ENCODE results near the gene BIRC7.
"Not testable (repeated sequence)": the region's sequence is repeated elsewhere in the genome, so short reads cannot be mapped to it uniquely, and the experiment has no call there.

Gene BIRC7

DNA sequence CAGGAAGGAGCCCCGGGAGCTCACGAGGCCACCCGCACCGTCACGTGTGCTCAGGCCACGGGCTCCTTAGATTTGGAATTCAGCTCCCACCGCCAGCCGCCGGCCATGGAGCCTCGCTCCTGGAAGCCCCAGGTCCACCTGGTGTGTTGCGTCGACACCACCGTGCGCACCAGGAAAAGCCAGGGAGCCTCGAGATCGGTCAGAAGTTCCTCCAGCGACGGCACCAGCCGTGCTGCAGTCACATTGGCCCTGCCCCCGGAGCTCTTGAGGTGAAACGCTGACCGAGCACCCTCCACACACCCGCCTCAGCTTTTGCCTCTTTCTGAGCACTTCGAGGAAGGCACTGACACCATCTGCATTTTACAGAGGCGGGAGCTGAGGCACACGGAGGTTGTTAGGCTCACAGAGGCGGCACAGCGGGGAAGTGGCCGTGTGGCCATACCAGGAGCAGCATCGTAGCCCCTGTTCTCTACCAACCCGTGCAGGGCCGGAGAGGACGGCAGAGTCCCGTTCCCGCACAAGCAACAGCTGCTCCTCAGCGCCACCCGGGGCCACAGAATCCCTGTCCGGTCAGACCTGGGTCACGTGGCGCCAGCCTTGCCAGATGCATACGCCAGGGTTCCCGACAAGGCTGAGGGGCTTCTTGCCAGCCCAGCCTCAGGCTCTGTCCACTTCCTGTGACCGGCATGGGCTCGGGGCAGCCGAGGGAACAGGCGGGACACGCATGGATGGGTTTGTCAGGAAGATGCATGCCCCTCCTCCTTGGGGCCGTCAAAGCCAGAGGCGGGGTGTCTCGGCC is 11.0 kb downstream of the BIRC7 start:
- TF ChIP-seq, protein P1, sequence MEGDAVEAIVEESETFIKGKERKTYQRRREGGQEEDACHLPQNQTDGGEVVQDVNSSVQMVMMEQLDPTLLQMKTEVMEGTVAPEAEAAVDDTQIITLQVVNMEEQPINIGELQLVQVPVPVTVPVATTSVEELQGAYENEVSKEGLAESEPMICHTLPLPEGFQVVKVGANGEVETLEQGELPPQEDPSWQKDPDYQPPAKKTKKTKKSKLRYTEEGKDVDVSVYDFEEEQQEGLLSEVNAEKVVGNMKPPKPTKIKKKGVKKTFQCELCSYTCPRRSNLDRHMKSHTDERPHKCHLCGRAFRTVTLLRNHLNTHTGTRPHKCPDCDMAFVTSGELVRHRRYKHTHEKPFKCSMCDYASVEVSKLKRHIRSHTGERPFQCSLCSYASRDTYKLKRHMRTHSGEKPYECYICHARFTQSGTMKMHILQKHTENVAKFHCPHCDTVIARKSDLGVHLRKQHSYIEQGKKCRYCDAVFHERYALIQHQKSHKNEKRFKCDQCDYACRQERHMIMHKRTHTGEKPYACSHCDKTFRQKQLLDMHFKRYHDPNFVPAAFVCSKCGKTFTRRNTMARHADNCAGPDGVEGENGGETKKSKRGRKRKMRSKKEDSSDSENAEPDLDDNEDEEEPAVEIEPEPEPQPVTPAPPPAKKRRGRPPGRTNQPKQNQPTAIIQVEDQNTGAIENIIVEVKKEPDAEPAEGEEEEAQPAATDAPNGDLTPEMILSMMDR (IDR thresholded peaks at IDR 0.05; ENCODE audit: low read depth, low read length, missing control alignments), result no peak
- Histone ChIP-seq H3K27me3 (replicated peaks) (peaks cover 16% of the 10 kb centered on the region), H3K4me3 (ENCODE audit: low read depth, low read length) (no peak overlapping the region), H3K36me3 (replicated peaks) (no peaks in the 10 kb centered on the region), H3K27ac (no peak overlapping the region)
- in situ Hi-C loops (cut with HindIII; ENCODE audit: low pct_ligation_motif_present, low sequenced_read_pairs), result no loop called here
- no peak for DNase-seq

DNA sequence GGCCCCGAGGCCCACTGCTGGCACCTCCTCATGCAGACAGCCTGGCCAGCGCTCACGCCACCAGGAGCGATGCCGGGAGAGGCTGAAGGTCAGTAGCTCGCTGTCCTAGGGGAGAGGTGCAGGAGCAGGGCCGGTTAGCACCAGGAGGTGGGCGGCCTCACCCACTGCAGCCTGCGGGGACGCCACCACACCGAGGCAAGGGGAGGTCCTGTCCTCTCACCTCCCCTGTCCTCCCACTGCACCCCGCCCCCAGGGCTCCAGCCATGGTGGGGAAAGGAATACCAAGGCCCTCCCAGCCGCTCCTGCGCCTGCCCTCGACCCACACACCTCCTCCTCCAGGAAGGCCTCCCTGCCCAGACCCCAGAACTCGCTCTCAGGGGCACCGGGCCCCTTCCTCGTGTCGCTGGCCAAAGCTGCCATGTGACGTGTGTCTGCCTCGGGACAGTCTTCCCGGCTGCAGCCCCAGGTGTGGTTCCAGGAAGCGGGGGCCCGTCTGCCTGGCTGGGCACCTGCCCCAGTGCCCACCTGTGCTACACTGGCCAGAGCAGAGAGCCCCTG is 12.0 kb downstream of the BIRC7 start:
- Histone ChIP-seq H3K36me3 (replicated peaks) (no peaks in the 10 kb centered on the region), H3K27ac (no peak overlapping the region), H3K27me3 (replicated peaks) (peaks cover 20% of the 10 kb centered on the region), H3K4me3 (ENCODE audit: low read depth, low read length) (no peak overlapping the region)
- in situ Hi-C loops (cut with HindIII; ENCODE audit: low pct_ligation_motif_present, low sequenced_read_pairs), result no loop called here
- TF ChIP-seq, protein P1 (IDR thresholded peaks at IDR 0.05; ENCODE audit: low read depth, low read length, missing control alignments), result no peak
- no peak for DNase-seq

DNA sequence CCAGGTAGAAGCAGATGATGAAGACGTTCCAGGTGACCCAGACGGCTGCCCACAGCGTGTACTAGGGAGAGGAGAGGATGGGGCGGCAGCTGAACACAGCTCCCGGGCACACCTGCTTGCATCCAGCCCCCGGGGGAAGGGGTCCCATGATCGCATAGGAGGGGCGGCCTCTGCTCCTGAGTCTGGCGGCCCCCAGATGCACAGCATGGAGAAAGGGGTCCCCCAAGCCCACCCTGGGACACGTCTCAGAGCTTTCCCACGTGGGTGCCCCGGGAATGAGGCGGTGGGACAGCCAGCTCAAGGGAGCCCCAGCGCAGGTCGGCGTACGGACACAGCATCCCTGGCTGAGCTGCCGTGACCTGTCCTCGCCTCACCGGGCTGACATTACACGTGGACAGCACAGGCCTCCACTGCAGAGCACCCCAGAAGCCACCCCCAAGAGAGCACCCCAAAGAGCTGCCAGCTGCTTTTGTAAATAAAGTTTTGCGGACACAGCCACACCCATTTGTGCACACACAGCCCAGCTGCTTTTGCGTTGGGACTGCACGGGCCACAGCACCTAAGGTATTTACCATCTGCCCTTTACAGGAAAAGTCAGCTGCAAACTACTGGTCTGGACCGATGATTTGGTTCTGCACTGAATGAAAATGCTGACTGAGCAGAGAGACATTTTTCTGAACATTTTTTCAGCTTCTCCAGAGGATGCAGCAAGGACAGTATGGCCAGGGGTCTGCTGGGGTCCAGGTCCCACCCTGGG is 13.3 kb downstream of the BIRC7 start:
- Histone ChIP-seq H3K27me3 (replicated peaks) (peaks cover 31% of the 10 kb centered on the region), H3K27ac (no peak overlapping the region), H3K4me3 (ENCODE audit: low read depth, low read length) (no peak overlapping the region), H3K36me3 (replicated peaks) (no peaks in the 10 kb centered on the region)
- no peak for DNase-seq
- in situ Hi-C loops (cut with HindIII; ENCODE audit: low pct_ligation_motif_present, low sequenced_read_pairs), result no loop called here
- TF ChIP-seq, protein P1 (IDR thresholded peaks at IDR 0.05; ENCODE audit: low read depth, low read length, missing control alignments), result no peak

DNA sequence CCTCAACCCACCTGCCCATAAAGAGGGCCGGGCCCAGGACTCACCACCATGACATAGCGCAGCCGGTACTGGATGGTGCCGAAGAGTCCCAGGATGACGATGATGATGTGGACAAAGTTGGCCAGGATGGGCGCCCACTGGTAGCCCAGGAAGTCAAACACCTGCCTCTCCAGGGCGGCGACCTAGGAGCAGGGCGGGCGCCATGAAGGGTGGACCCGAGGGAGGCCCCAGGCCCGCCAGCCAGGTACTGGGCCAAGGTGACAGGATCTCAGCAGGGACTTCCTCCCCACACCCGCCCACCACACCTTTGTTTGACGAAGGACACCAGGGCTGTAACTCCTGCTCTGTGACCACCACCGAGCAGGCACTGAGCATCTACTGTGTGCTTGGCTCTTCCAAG is 14.2 kb downstream of the BIRC7 start:
- DNase-seq, result no peak
- in situ Hi-C loops (cut with HindIII; ENCODE audit: low pct_ligation_motif_present, low sequenced_read_pairs), result no loop called here
- Histone ChIP-seq H3K27ac (no peak overlapping the region), H3K4me3 (ENCODE audit: low read depth, low read length) (no peak overlapping the region), H3K27me3 (replicated peaks) (peaks cover 37% of the 10 kb centered on the region), H3K36me3 (replicated peaks) (no peaks in the 10 kb centered on the region)
- TF ChIP-seq, protein P1 (IDR thresholded peaks at IDR 0.05; ENCODE audit: low read depth, low read length, missing control alignments), result no peak

DNA sequence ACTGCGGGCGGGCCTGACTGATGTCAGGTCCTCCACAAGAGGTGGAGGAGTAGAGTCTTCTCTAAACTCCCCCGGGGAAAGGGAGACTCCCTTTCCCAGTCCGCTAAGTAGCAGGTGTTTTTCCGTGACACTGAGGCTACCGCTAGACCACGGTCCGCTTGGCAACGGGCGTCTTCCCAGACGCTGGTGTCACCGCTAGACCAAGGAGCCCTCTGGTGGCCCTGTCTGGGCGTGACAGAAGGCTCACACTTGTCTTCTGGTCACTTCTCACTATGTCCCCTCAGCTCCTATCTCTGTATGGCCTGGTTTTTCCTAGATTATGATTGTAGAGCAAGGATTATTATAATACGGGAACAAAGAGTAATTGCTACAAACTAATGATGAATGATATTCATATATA is 15.6 kb downstream of the BIRC7 start:
- in situ Hi-C loops (cut with HindIII; ENCODE audit: low pct_ligation_motif_present, low sequenced_read_pairs); H3K27ac ChIP-seq; H3K4me3 ChIP-seq (ENCODE audit: low read depth, low read length); H3K36me3 ChIP-seq (replicated peaks): not testable (repeated sequence)
- H3K27me3 ChIP-seq (replicated peaks), result peaks cover 46% of the 10 kb centered on the region
- TF ChIP-seq, protein P1 (IDR thresholded peaks at IDR 0.05; ENCODE audit: low read depth, low read length, missing control alignments), result peak; percentile 42
- DNase-seq, result peak; percentile 9
